Fibroblast of mammary gland (primary cell): ENCODE data around the gene ICAM4.

Source experiments
- DNase-seq: peaks from one replicate; pipeline ENCODE4 v3.0.0-alpha.2; 2010; ENCODE audit warnings: low read depth
- H3K4me3 ChIP-seq: 2 replicates; pipeline ENCODE4 v1.5.1; 2011; ENCODE audit warnings: low read depth, mild to moderate bottlenecking, low read length, moderate library complexity; ENCODE audit not compliant: control insufficient read depth
- TF ChIP-seq, protein P1 (sequence below): conservative IDR thresholded peaks from 2 replicates; pipeline ENCODE4 v1.5.1; 2011; ENCODE audit warnings: low read depth, low read length, inconsistent platforms; ENCODE audit not compliant: control insufficient read depth, insufficient read depth

Gene ICAM4

DNA sequence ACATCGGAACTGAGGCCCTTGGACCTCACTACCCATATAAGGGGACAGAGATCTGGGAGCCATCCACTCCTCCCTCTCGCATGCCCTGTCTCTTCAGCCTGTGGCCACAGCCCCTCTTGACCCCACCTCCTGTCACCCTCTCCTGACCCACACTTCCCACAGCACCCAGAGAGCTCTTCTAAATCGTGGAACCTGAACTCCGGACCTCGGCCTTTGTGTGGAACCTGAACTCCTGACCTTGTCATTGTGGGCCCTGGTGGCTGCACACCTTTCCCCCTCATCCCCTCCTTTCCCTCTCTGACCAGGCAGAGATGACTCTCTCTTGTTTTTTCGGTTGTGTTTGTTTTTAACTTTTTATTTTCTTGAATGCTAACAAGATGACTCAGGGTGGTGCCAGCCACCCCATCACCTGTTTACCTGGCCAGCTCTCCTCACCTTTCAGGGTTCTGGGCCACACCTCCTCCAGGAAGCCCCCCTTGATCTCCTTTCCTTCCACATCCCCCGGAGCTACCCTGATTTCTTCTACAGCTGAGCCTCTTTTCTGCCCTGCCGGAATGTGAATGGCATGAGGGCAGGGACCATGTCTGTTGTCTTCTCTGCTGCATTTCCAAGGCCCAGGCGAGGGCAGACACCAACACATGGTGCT lies 29.7 kb upstream of the ICAM4 start:
- no peak for DNase-seq
- TF ChIP-seq, protein P1, sequence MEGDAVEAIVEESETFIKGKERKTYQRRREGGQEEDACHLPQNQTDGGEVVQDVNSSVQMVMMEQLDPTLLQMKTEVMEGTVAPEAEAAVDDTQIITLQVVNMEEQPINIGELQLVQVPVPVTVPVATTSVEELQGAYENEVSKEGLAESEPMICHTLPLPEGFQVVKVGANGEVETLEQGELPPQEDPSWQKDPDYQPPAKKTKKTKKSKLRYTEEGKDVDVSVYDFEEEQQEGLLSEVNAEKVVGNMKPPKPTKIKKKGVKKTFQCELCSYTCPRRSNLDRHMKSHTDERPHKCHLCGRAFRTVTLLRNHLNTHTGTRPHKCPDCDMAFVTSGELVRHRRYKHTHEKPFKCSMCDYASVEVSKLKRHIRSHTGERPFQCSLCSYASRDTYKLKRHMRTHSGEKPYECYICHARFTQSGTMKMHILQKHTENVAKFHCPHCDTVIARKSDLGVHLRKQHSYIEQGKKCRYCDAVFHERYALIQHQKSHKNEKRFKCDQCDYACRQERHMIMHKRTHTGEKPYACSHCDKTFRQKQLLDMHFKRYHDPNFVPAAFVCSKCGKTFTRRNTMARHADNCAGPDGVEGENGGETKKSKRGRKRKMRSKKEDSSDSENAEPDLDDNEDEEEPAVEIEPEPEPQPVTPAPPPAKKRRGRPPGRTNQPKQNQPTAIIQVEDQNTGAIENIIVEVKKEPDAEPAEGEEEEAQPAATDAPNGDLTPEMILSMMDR = no peak
- no peak overlapping the region for H3K4me3 ChIP-seq

- H3K4me3 ChIP-seq = no peak overlapping the region
- TF ChIP-seq, protein P1 = no peak
- no peak for DNase-seq
Measured at GRCh38 chr19:10258080-10258710, 28.6 kb upstream of the ICAM4 start.

- H3K4me3 ChIP-seq = no peak overlapping the region
- TF ChIP-seq, protein P1 = peak; percentile 73
- peak; percentile 84 for DNase-seq
Measured at GRCh38 chr19:10259162-10259905, 27.4 kb upstream of the ICAM4 start.

DNA sequence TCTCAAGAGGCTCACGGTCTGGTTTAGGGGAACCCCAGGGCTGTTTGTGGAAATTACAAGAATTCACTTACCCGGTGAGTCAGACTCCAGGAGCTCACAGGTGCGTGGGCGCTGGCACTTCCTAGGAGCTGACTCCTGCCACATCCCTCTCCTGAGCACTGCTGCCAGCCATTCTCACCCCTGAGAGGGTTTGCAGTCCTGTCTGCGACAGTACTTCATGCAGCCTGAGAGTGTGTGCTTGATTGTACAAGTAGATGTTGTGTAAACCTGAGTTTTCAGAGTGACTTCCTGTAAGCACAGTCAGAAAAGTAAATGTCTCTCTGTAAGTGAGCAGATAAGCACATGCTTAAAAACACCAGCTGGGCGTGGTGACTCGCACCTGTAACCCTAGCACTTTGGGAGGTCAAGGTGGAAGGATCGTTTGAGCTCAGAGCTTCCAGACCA lies 26.6 kb upstream of the ICAM4 start:
- TF ChIP-seq, protein P1 = no peak
- no peak for DNase-seq

GRCh38 chr19:10262771-10263170 lies 24.0 kb upstream of the ICAM4 start:
- TF ChIP-seq, protein P1 = no peak
- peak; percentile 35 for DNase-seq
- H3K4me3 ChIP-seq = no peak overlapping the region

More for the DNA sequence above, 26.6 kb upstream of the ICAM4 start:
- H3K4me3 ChIP-seq = no peak overlapping the region

DNA sequence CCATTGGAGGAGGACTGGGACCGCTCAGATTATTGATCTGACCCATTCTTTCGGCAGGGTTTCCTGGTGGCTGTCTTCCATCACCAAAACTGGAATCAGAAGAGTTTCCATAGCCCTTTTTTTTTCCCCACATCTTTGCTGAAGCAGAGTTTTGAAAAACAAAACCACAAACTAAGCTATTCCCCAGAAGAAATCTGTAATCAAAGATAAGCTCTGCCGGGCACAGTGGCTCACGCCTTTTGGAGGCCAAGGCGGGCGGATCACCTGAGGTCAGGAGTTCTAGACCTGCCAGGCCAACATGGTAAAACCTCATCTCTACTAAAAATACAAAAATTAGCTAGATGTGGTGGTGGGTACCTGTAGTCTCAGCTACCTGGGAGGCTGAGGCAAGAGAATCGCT lies 20.0 kb upstream of the ICAM4 start:
- no peak overlapping the region for H3K4me3 ChIP-seq
- no peak for DNase-seq
- TF ChIP-seq, protein P1 = no peak
